Gastroesophageal sphincter (tissue), 3 donors: ENCODE measurements around the gene LDLRAD1.

ENCODE experiments used
- POLR2A ChIP-seq, 2 donors: fragments of 450-650 bp; IDR thresholded peaks; one replicate each; pipeline ENCODE4 v1.6.1; 2017; ENCODE audit warnings: antibody characterized with exemption in 2 of 2, mild to moderate bottlenecking in 2 of 2, moderate library complexity in 1 of 2
- POLR2AphosphoS5 ChIP-seq: sonication (generic); formaldehyde crosslinking; IDR thresholded peaks from one replicate; pipeline ENCODE4 v1.6.1; 2017; ENCODE audit warnings: antibody characterized with exemption
- TF ChIP-seq, protein P1 (sequence below), 4 experiments: fragments of 200-600 bp in 2 of 4; fragments of 450-650 bp in 2 of 4; sonication (generic) in 1 of 4; IDR thresholded peaks; one replicate each; pipeline ENCODE4 v1.5.1; 2017 to 2019; ENCODE audit warnings: antibody characterized with exemption in 4 of 4, mild to moderate bottlenecking in 2 of 4, moderate library complexity in 2 of 4

DNA sequence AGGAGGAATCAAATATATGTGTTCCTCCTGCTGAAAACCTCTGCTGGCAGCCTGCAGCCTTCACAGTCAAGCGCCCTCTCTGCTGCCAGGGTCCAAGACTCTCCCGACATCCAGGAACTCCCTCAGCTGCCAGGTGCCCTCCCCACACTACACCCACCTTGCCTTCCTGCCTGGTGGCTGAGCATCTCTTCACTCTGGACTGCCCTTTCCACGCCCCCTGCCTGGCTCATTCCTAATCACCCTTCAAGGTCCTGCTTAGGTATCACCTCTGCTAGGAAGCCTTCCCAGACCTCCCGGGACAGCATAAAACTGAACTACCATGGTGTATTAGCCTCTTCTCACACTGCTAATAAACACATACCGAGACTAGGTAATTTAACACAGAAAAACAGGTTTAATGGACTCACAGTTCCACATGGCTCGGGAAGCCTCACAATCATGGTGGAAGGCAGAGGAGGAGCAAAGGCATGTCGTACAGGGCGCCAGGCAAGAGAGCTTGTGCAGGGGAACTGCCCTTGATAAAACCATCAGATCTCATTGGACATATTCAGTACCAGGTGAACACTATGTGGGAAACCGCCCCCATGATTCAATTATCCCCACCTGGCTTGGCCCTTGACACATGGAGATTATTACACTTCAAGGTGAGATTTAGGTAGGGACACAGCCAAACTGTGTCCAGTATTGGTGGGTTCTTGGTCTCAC lies 15.3 kb downstream of the LDLRAD1 start:
- TF ChIP-seq, protein P1, sequence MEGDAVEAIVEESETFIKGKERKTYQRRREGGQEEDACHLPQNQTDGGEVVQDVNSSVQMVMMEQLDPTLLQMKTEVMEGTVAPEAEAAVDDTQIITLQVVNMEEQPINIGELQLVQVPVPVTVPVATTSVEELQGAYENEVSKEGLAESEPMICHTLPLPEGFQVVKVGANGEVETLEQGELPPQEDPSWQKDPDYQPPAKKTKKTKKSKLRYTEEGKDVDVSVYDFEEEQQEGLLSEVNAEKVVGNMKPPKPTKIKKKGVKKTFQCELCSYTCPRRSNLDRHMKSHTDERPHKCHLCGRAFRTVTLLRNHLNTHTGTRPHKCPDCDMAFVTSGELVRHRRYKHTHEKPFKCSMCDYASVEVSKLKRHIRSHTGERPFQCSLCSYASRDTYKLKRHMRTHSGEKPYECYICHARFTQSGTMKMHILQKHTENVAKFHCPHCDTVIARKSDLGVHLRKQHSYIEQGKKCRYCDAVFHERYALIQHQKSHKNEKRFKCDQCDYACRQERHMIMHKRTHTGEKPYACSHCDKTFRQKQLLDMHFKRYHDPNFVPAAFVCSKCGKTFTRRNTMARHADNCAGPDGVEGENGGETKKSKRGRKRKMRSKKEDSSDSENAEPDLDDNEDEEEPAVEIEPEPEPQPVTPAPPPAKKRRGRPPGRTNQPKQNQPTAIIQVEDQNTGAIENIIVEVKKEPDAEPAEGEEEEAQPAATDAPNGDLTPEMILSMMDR (IDR thresholded peaks at IDR 0.05), result no peak
- TF ChIP-seq POLR2A (IDR thresholded peaks at IDR 0.05), result no peak
- no peak for TF ChIP-seq POLR2AphosphoS5
